NCI-H1417 treated with DMSO at 0.1 percent for 48 hours (cell line): Measurements from ENCODE around the gene HIPK2.
"Not testable (repeated sequence)": the region's sequence is repeated elsewhere in the genome, so short reads cannot be mapped to it uniquely, and the experiment has no call there.

Source experiments
- DNase-seq: peaks from one replicate; lab custom pipeline; 2025; lab: John Stamatoyannopoulos, UW

The HIPK2 gene

DNA sequence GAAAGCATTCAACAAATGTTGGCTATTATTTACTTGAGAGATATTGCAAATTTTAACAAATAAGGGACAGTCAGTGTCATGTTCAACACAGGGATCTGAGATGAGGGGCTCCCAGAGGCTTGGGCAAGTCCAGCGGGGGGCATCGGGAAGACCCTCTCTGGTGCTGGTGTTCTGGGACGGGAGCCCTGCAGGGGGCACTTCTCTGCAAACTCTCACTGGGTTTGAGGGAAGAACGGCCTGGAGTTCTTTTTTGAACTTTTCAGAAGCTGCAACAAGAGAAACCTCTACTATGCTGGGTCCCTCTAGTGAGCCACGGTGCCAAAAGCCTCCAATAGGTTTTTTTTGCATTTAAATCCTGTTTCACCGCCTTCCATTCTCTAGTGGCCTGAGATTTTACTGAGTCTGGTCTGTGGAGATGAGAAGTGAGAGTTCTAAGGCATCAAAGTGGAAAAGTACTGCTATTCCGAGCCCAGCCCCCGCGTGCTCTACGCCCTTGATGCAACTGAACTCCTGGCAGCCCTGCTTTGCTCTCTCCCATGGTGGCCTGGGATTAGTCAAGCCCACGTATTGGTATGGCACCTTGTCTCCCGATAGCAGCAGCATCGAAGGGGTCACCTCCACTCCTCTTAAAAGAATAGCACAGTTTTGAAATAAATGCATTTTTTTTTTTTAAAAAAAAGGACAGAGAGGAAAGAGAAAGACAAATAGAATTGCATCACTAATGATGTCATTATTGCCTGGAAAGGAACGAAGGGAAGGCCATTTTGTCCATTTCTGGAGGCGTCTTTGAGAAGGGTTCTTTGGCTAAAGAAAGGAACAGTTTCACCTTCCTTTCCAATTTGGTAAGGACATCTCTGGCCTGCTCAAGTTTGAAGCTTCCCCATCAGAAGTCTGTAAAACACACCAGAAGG lies 210.8 kb downstream of the HIPK2 start:
- DNase-seq, result no peak

DNA sequence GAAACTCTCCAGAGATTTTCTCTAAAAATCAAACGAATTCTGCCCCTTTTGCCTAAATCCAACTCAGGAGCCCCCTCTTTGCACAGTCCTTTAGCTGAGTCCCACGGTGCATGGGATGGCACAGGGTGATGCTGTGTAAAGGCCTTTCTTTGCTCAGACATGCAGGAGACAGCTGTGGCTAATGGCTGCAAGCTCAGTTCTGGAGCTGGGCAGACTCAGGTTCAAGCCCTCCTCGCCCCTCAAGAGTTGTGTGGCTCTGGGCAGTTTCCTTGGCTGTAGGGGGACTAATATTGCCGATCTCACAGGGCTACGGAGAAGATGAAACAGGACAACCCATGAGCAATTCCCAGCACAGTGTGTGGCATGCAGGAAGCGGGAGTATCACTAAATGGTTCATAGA lies 211.7 kb downstream of the HIPK2 start:
- no peak for DNase-seq

DNA sequence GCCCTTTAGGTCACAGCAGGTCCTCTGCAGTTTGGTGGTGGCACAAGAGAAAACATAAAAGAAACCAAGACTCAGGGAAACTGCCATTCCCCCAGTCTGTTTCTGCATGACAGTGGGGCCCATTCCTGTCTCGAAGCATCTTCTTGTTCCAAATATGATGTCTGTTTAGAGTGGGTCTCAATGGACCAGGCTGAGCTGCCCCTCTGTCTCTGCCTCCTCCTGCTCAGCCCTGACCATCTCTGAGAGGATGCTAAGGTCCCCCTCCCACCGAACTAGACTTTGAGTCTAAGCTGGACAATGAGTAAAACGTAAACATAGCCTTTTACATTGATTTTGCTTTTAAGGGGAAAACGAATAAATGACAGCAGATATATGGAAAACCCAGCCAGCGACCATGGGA lies 213.9 kb downstream of the HIPK2 start:
- no peak for DNase-seq

DNA sequence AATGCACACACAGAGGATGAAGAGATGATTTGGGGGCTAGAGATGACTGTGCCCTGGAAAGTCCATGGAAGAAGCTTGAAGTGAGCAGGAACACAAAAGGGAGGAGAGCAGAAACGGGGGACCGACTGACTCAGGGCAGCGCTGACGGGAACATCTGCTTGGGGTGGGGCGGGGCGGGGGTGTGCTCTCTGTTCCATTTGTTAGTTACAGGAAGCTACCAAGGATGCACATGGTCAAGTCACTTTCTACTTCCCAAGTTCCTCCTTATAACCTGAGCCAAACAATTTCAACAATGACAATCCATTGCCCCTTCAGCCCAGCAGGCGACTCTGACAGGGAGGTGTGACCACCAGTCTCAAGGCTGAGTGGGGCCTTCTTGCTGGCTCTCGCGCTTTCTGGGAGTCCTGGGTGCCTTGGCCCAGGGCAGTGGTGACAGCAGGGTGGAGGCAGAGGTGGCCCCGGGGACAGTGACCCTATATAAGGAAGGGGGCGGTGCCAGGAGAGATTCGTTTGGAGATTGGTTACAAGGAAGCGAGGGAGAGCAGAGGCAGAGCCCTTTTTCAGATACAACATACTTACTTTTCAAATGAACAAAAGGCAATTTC lies 214.7 kb downstream of the HIPK2 start:
- no peak for DNase-seq

DNA sequence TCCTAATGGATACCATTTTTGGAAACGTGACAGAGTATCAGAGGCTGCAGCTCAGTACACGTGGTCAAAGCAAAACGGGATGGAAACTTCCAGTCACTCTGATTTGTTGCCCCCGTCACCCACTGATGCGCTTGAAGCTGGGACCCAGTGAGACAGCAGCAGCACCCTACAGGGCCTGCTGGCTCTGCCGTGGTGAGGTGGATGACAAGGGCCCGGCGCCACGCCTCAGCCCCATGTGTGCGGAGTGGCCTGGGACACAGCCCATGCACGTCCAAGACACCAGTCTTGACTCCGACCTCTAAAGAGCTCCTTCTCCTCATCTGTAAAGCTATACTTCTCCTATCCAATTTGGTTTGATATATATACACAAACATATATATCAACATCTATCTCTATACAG lies 215.3 kb downstream of the HIPK2 start:
- no peak for DNase-seq

DNA sequence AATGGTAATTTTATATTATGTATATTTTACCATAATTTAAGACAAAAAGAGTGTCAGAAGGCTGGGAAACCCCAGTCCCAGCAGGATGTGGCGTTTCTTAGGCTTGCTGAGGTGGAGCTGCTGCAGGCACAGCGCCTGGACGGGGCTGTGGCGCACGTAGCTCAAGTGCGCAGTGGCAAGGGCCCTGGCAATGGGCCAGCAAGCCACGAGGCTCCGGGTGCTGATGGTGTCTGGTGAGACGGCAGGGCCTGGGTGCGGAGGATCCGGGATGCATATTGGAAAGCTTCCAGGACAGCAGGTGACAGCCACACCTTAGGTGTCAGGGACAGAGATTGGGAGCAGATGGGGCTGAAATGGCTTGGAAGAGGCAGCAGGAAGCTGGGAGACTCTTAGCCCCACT lies 217.1 kb downstream of the HIPK2 start:
- DNase-seq, result no peak

- DNase-seq, result no peak
Measured at GRCh38 chr7:139560199-139560598, 217.6 kb downstream of the HIPK2 start.

GRCh38 chr7:139559364-139560105 lies 218.3 kb downstream of the HIPK2 start:
- no peak for DNase-seq

DNA sequence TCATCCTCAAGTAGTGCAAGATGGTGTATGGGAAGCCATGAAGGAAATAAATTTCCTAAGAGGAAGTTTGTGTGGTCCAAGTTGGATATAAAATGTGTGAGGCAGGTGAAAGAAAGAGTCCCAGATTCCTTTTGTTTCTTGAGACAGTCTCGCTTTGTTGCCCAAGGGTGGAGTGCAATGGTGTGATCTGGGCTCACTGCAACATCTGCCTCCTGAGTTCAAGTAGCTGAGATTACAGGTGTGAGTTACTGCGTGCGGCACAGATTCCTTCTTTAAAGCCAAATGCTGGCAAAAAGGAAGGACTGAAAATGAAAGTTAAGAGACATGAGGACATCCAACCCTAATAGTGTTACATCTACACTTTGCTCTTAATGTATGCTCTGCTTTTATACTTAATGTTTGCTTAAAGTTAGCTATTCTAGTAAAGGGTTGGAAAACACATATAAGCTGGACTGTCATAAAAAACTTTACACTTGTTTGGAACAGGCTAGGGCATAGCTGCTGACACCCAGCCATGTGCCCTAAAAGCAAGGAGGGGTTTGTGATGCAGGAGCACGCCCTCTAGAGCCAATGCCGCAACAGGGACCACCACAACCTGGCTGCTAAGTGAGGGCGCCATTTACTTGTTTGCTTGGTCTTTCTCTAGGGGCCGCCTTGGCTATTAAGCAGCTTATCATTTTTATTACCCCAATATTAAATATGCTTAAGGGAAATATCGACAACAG lies 219.8 kb downstream of the HIPK2 start:
- DNase-seq, result no peak

GRCh38 chr7:139553991-139554700 lies 223.7 kb downstream of the HIPK2 start:
- not testable (repeated sequence) for DNase-seq

DNA sequence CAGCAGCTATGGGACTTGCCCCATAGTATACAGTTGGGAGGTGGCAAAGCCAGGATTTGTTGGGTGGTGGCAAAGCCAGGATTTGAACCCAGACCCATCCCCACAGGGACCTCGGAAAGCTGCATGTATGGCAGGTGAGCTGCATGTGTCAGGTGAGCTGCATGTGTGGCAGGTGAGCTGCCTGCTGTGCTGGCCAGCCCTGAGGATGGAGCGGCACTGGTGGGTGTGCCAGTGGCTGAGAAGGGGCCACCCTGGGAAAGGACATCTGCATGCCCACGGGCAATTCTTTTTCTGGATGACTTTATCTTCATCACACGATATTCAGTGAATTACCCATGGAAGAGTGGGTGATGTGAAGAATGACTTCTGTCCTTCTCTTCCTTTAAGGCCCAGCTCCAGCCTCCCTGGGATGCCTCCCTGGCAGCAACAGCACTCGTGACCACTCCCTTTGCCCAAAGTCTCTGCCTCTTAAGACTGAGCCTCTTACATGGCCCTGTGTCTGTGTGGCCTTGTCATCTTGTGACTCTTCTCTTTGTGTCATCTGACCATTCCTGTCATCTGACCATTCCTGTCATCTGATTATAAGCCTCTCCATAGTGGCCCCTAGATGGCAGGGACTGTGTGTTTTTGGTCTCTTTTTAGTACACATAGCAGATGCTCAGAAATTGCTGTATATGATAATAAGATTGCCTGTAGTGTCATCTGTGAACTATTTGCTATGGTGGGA lies 229.3 kb downstream of the HIPK2 start:
- no peak for DNase-seq

DNA sequence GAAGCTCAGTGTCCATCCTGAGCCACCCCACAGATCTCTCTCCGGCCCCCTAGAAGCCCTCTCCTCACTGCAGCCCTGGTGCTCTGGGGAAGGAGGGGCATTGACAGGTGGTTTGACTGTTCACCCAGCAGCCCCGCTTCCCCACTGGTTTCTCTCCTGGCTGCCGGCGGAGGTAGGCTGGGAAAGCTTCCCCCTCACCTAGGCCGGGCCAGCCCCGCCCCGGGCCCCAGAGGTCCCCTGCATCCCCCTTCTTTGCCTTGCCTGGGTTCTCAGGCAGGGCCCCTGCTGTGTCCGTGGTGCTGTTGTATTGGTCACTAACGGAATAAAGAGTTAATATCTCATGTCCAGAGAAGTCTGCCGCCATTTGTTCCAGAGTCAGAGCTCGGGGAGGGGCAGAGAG lies 233.2 kb downstream of the HIPK2 start:
- no peak for DNase-seq

DNA sequence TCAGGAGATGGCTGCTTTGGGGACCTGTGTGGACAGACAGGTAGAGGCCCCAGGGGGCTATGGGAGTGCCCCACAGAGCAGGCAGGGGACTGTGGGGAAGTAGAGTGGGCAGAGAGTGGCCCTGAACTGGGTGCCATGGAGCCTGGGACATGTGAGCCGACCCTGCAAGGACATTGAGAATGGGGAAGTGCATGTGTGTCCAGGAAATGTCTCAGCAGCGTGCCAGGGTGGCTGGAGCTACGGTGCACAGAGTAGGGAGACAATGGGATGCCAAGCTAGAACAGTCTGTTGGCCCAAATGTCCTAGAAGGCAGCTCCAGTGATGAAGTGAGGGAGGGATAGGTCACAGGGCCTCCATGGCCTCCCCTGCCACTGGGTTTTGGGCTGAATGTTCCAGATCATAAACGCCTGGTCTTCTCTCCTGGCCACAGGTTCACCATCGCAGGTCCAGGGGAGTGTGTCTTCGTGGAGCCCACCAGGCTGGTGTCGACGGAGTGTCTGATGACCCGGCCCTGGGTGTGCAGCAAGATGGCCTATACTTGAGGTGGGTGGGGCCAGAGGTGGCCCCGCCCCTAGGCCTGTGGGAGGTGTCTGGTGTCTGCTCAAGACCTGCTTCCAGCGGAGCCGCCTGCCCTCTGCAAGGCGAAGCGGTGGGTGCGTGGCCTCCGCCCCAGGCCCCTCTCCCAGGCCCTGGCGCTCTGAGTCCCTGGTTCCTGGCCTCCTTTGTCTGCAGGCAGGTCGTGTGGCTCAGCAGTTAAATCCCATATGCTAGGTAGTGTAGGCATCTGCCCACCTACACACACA lies 233.8 kb downstream of the HIPK2 start:
- no peak for DNase-seq

DNA sequence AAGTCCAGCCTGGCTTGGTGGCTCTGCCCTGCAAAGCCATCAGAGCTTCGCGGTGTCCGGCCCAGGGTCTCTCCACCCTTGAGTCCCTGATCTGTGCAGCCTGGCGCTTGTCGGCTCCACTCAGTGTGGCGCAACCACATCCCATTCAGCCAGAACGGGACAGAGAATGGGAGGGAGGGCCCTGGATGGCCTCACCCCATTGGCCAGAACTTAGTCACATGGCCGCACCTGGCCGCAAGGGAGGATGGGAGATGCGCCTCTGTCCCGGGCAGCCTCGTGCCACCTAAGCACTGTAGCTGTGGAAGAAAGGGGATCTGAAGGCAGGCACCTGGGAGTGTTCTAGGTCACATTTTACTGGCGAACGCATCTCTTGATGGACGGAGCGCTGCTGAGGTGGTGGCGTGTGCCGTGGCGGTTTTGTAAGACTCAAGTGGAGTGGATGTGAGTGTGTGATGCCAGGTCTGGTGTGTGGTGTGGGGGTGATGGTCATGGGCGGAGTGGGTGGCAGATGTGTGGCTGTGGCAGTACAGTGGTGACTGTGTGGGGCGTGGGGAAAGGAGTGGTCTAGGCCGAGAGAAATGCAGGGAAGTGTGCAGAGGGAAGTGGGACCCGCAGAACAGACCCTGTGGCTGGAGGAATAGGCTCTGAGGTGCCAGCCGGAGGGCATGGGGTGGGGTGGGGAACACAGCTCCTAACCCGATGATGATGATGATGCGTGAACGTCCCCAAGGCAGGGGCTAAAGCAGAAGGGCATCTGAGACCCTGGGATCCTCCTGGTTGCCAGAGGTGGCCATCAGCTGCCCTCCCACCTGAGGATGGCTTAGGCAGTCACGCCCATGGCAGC lies 235.3 kb downstream of the HIPK2 start:
- DNase-seq, result no peak

DNA sequence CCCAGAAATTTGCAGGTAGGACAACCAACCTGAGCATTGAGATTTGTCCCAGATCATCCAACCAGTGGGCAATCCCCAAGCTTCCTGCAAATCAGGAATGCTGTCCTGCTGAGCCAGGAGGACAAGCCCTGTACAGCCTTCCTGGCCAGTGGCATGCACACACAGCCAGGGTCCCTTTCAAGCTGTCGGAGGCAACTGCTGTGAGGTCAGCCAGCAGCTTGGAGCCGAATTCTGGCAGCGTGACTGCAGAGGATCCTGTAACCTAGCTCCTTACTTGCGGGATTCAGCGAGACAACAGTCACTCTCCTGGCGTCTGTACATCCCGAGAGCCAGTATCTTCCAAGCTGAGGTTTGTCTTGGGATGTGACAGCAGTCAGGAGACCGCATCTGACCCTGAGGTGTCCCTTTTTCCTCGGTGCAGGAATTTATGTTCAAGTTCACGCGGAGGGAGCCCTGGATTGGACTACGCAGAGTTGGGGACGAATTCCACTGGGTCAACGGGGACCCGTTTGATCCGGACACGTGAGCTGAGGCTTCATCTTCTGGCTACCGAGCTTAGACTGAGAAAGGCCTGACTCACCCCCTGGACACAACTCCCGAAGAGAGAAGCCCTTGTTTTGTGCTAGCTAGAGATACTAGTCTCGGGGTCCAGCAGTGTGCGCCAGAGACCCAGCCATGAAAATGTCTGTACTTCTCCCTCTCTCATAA lies 236.0 kb downstream of the HIPK2 start:
- DNase-seq, result no peak

GRCh38 chr7:139540203-139540602 lies 237.6 kb downstream of the HIPK2 start:
- no peak for DNase-seq

DNA sequence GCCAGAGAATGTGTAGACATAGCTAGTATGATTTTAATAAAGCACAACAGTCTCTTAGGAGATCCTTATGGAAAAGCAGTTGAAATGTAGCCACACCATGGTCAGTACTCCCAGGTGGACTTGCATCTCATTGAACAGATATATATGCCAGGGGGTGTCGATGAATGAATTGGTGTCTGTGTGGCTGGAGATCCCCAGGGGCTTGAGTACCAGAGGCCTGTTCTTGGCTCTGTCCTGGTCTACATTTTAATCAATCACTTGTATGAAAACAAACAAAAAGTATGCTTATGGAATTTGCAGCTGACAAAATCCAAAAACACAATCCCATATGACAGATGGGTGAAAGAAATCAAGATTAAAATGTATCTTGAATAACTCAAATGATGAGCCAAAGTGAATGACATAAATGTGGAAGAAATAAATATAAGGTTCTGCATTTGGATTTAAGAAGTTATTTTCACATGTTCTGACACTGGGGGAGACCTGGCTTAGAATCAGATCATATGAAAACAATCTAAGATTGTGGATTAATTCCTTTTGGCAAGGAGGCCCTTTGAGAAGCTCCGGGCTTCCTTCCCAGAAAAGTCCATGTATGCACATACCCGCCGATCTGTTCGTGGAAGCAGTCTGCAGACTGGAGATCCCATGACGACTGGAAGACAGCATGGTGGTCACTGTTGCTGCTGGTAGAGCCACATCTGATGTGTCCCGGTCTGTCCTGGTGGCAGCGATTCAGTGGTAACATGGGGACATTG lies 238.7 kb downstream of the HIPK2 start:
- no peak for DNase-seq

DNA sequence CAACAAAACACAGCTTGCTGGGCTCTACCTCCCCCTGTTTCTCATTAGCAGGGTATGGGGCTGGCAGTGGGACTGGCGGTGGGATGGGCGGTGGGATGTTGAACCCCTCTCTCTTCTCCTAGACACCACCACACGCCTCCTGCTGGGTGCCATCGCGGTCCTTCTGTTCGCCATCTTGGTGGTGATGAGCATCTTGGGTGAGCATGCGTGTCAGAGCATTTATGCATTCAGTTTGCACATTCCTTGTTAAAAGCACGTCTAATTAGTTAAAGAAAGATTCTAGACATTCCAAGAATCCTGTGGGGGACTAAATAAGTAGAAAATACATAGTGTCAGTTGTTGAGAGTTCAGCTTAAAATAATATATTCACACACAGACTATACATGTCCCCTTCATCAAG lies 241.6 kb downstream of the HIPK2 start:
- DNase-seq, result no peak
